Ascending aorta (tissue), 2 donors: ENCODE results near the gene DDX39A. TPM values are rescaled to one million over a fixed set of nuclear protein-coding genes. Genes with fewer than 3 reads are reported as not detected.

Source experiments
- DNase-seq, 2 donors: peaks; one replicate each; pipeline ENCODE4 v3.0.0-alpha.2; 2019; ENCODE audit warnings: low spot score in 2 of 2
- H3K27ac ChIP-seq, 2 donors: fragments of 200-600 bp; sonication (generic); one replicate each; pipeline ENCODE4 v1.5.1; 2016 to 2017; ENCODE audit warnings: mild to moderate bottlenecking in 1 of 2
- H3K27me3 ChIP-seq: fragments of 200-600 bp; sonication (generic); one replicate; pipeline ENCODE4 v1.5.1; 2017
- H3K36me3 ChIP-seq, 2 donors: fragments of 200-600 bp; sonication (generic); one replicate each; pipeline ENCODE4 v1.5.1; 2016
- H3K4me1 ChIP-seq, 2 donors: fragments of 200-600 bp; sonication (generic); one replicate each; pipeline ENCODE4 v1.5.1; 2016 to 2017; ENCODE audit warnings: mild to moderate bottlenecking in 1 of 2
- H3K4me3 ChIP-seq, 2 donors: fragments of 200-600 bp; sonication (generic); one replicate each; pipeline ENCODE4 v1.5.1; 2016 to 2017; ENCODE audit warnings: mild to moderate bottlenecking in 1 of 2
- H3K9me3 ChIP-seq, 2 donors: fragments of 200-600 bp; sonication (generic); one replicate each; pipeline ENCODE4 v1.5.1; 2016
- CTCF ChIP-seq, 3 experiments: fragments of 200-600 bp in 2 of 3; fragments of 450-650 bp in 1 of 3; sonication (generic) in 2 of 3; IDR thresholded peaks; one replicate each; pipeline ENCODE4 v1.5.1; 2016 to 2019; ENCODE audit warnings: antibody characterized with exemption in 3 of 3, mild to moderate bottlenecking in 1 of 3, moderate library complexity in 1 of 3
- intact Hi-C: fragments of 100-400 bp; cut with DNase I; formaldehyde crosslinking; loops from one replicate; pipeline ENCODE4 v1.15.1; 2023
- total RNA-seq: library from RNA; depleted of rRNA; stranded (reverse); fragments of >200 nt; gene quantifications from one replicate; pipeline ENCODE4 v1.1.0, GENCODE V29; 2016

The DDX39A gene
- total RNA-seq, 1 donor from 2014 or later, result 83.4 TPM

- intact Hi-C loops, result loop anchor here (1.0 to 5.0 kb wide), 3 partner anchors 21 to 109 kb away; no protein-coding TSS in a partner anchor
- Histone ChIP-seq H3K9me3 (no peaks in the 10 kb centered on the region), H3K4me1 (peaks cover 9 to 23% of the 10 kb centered on the region in 2 donors), H3K4me3 (peak overlapping the region; percentile 24 to 43), H3K27ac (peak overlapping the region; percentile 85 to 91), H3K27me3 (no peaks in the 10 kb centered on the region), H3K36me3 (no peaks in the 10 kb centered on the region)
- TF ChIP-seq CTCF (IDR thresholded peaks at IDR 0.05), result no peak
- peak; percentile 54 to 94 for DNase-seq
Observed at GRCh38 chr19:14363183-14364097, 55.7 kb downstream of the DDX39A start.

GRCh38 chr19:14361824-14362223, 57.3 kb downstream of the DDX39A start:
- intact Hi-C loops, result loop anchor here (1.0 to 5.0 kb wide), 3 partner anchors 44 to 110 kb away; no protein-coding TSS in a partner anchor
- peak; percentile 30 to 48 (median 33) for TF ChIP-seq CTCF (IDR thresholded peaks at IDR 0.05)
- no peaks in the 10 kb centered on the region for H3K9me3 ChIP-seq
- H3K27ac ChIP-seq, result peak overlapping the region; percentile 85 to 91
- no peak overlapping the region for H3K4me3 ChIP-seq
- peaks cover 9 to 23% of the 10 kb centered on the region in 2 donors for H3K4me1 ChIP-seq
- no peaks in the 10 kb centered on the region for H3K27me3 ChIP-seq
- DNase-seq, result no peak
- H3K36me3 ChIP-seq, result no peaks in the 10 kb centered on the region

Other genes starting within 250 kb of the DDX39A start
- 26.0 TPM for gene ADGRL1, start 213.2 kb downstream of the DDX39A start, total RNA-seq
- gene ADGRE5, start 37.9 kb downstream of the DDX39A start, total RNA-seq, result 201 TPM
- 231 TPM for gene PKN1, start 14.0 kb upstream of the DDX39A start, total RNA-seq
- gene PTGER1, start 56.0 kb upstream of the DDX39A start, total RNA-seq, result 17.1 TPM
- 123 TPM for gene GIPC1, start 76.8 kb upstream of the DDX39A start, total RNA-seq
- gene DNAJB1, start 99.1 kb upstream of the DDX39A start, total RNA-seq, result 73.8 TPM
- 88.7 TPM for gene TECR, start 110.3 kb upstream of the DDX39A start, total RNA-seq
- 612 TPM for gene NDUFB7, start 152.7 kb upstream of the DDX39A start, total RNA-seq
- not detected for gene CLEC17A, start 163.7 kb upstream of the DDX39A start, total RNA-seq